Heart left ventricle (tissue), 16 donors: ENCODE results near the gene ZNF74. TPM values are rescaled to one million over a fixed set of nuclear protein-coding genes. Genes with fewer than 3 reads are reported as not detected.

Experiments
- ATAC-seq, 4 donors: fragments of 200-7000 bp; cut with Tn5 transposase; one replicate each; pipeline ENCODE4 v1.9.1; 2020 to 2022; ENCODE audit warnings: moderate library complexity in 4 of 4, mild to moderate bottlenecking in 3 of 4, moderate number of reproducible peaks in 1 of 4
- DNase-seq, 5 donors: peaks; one replicate each; pipeline ENCODE4 v3.0.0-alpha.2; 2020
- H3K27ac ChIP-seq, 12 donors: fragments of 200-600 bp; sonication (generic) in 4 of 12; one replicate each; pipeline versions ENCODE4 v1.5.0 to v1.8.0; 2016 to 2022; ENCODE audit warnings: mild to moderate bottlenecking in 2 of 12
- H3K27me3 ChIP-seq, 9 donors: fragments of 200-600 bp; sonication (generic) in 2 of 9; one replicate each; pipeline versions ENCODE4 v1.5.1 to v1.8.0; 2016 to 2022; ENCODE audit warnings: mild to moderate bottlenecking in 3 of 9
- H3K36me3 ChIP-seq, 9 donors: fragments of 200-600 bp; sonication (generic) in 2 of 9; one replicate each; pipeline versions ENCODE4 v1.5.0 to v1.8.0; 2018 to 2022; ENCODE audit warnings: mild to moderate bottlenecking in 2 of 9
- H3K4me1 ChIP-seq, 12 donors: fragments of 200-600 bp; sonication (generic) in 4 of 12; one replicate each; pipeline versions ENCODE4 v1.5.0 to v1.8.0; 2016 to 2022; ENCODE audit warnings: mild to moderate bottlenecking in 3 of 12
- H3K4me3 ChIP-seq, 12 donors: fragments of 200-600 bp; sonication (generic) in 4 of 12; one replicate each; pipeline versions ENCODE4 v1.5.0 to v1.8.0; 2017 to 2022; ENCODE audit warnings: mild to moderate bottlenecking in 9 of 12, moderate library complexity in 4 of 12
- H3K9me3 ChIP-seq, 12 donors: fragments of 200-600 bp; sonication (generic) in 4 of 12; one replicate each; pipeline versions ENCODE4 v1.5.0 to v1.8.0; 2016 to 2022; ENCODE audit warnings: mild to moderate bottlenecking in 1 of 12
- CTCF ChIP-seq, 12 donors: fragments of 200-600 bp; sonication (generic) in 4 of 12; IDR thresholded peaks; one replicate each; pipeline versions ENCODE4 v1.5.0 to v1.8.0; 2018 to 2022; ENCODE audit warnings: antibody characterized with exemption in 12 of 12, mild to moderate bottlenecking in 5 of 12
- POLR2A ChIP-seq, 2 donors: fragments of 450-650 bp; IDR thresholded peaks; one replicate each; pipeline ENCODE4 v1.6.1; 2017; ENCODE audit warnings: antibody characterized with exemption in 2 of 2, mild to moderate bottlenecking in 2 of 2, moderate library complexity in 2 of 2
- WGBS, 4 donors: extraction: QIAGEN DNeasy Blood & Tissue Kit in 2 of 4; methylation state at CpG; one replicate each; pipeline versions ENCODE4 v1.1.5 to v1.1.7; 2013 to 2018; 5-methylcytosine and 5-hydroxymethylcytosine counted together
- intact Hi-C, 10 donors: fragments of 100-400 bp; cut with DNase I; formaldehyde crosslinking; loops; one replicate each; pipeline versions ENCODE4 v1.11.1 to v1.14.2; 2022
- polyA plus RNA-seq, 2 donors: library from polyadenylated mRNA; stranded (reverse); fragments of 200-250 nt; gene quantifications; one replicate each; pipeline ENCODE4 v1.2.3, GENCODE V29; 2013
- total RNA-seq, 9 donors: library from RNA; depleted of rRNA in 2 of 9; stranded (reverse); fragments of >200 nt in 2 of 9; fragmentation: NEBNext Ultra II Directional in 3 of 9; extraction: Animal tissue kit (Norgen Biotek cat#: 25700) in 3 of 9; gene quantifications; one replicate each; pipeline versions ENCODE4 v1.1.0 to v1.2.4, GENCODE V29; 2016 to 2023
- donor health status: ischemic (EF 13 %, LVEDD 7.1; RV severe dilation, severe dysfunction).
- donor health status: healthy with polysubstance abuse.
- donor health status: DM: no; HTN: yes; CAD: no.
- donor health status: DM: no; HTN: no; CAD: no.
- donor health status: ischemic (EF 25% LVEDD 6.9; RV normal size, moderate dysfunction).
- donor health status: ischemic (EF 25% LVEDD 5.7; RV mildly dilated, moderate dysfunction).
- donor health status: healthy.
- donor health status: DM: yes; HTN: yes; CAD: no.
- donor health status: ischemic (EF 35%, LVEDD 5.7; RV mildly dilated, moderate dysfunction).
- donor health status: nonischemic (EF 11% LVEDD 7.7; RV severe dilation, severe dysfunction).
- donor health status: DM: yes; HTN: yes; CAD: no.
- donor health status: PGD.
- donor health status: ischemic (EF 29% LVEDD 5.4; RV normal size, mild dysfunction).
- donor health status: nonischemic (EF 23%, LVEDD 6.1; RV moderate dilation, normal function).

Gene ZNF74
- total and polyA plus RNA-seq, 11 donors = 2.1 to 6.5 (median 4.4) TPM

- TF ChIP-seq CTCF (IDR thresholded peaks at IDR 0.05) (no peak), POLR2A (IDR thresholded peaks at IDR 0.05) (no peak)
- 96 to 98% (median 96%) methylated on average over 44 to 62 of the region's 62 CpGs for WGBS, 4 donors
- Histone ChIP-seq H3K36me3 (peaks cover 0 to 48% (median 26%) of the 10 kb centered on the region in 9 donors), H3K27ac (no peak overlapping the region), H3K27me3 (no peaks in the 10 kb centered on the region), H3K4me1 (no peaks in the 10 kb centered on the region), H3K9me3 (no peaks in the 10 kb centered on the region), H3K4me3 (no peak overlapping the region)
- DNase-seq = no peak
- intact Hi-C loops = no loop called here
- peak in 1 of 4 donors; percentile 39 for ATAC-seq
These were observed 12.2 kb downstream of the ZNF74 start for GRCh38 chr22:20405931-20406685.

- DNase-seq = no peak
- H3K27me3 ChIP-seq = no peaks in the 10 kb centered on the region
- H3K4me1 ChIP-seq = no peaks in the 10 kb centered on the region
- no peak overlapping the region for H3K4me3 ChIP-seq
- no peak for TF ChIP-seq POLR2A (IDR thresholded peaks at IDR 0.05)
- no peak for TF ChIP-seq CTCF (IDR thresholded peaks at IDR 0.05)
- no peak for ATAC-seq
- 93 to 96% (median 94%) methylated on average over 12 to 13 of the region's 13 CpGs for WGBS, 4 donors
- no peak overlapping the region for H3K27ac ChIP-seq
- H3K9me3 ChIP-seq = no peaks in the 10 kb centered on the region
- H3K36me3 ChIP-seq = peaks cover 0 to 48% (median 26%) of the 10 kb centered on the region in 9 donors
- intact Hi-C loops = no loop called here
These were observed 12.9 kb downstream of the ZNF74 start for GRCh38 chr22:20406686-20407408.

- WGBS, 4 donors = 87 to 91% (median 88%) methylated on average over 3 of the region's 3 CpGs
These were observed 13.9 kb downstream of the ZNF74 start for GRCh38 chr22:20407829-20408228.

More at GRCh38 chr22:20407829-20408228, 13.9 kb downstream of the ZNF74 start:
- intact Hi-C loops = no loop called here
- ATAC-seq = peak in 1 of 4 donors; percentile 29
- no peak overlapping the region for H3K4me3 ChIP-seq
- no peak overlapping the region for H3K27ac ChIP-seq
- no peak for DNase-seq
- H3K4me1 ChIP-seq = no peaks in the 10 kb centered on the region
- no peak for TF ChIP-seq POLR2A (IDR thresholded peaks at IDR 0.05)
- TF ChIP-seq CTCF (IDR thresholded peaks at IDR 0.05) = no peak
- no peaks in the 10 kb centered on the region for H3K9me3 ChIP-seq
- H3K27me3 ChIP-seq = no peaks in the 10 kb centered on the region
- peaks cover 0 to 39% (median 26%) of the 10 kb centered on the region in 9 donors for H3K36me3 ChIP-seq
